NCI-H748 (cell line): Measurements from ENCODE around the gene ZCCHC7.

Experiments used
- DNase-seq: peaks from one replicate; lab custom pipeline; 2025; ENCODE audit not compliant: unreplicated experiment; lab: John Stamatoyannopoulos, UW

ZCCHC7 gene

GRCh38 chr9:37248651-37249163, 128.3 kb downstream of the ZCCHC7 start:
- DNase-seq, result no peak

- peak; percentile 61 for DNase-seq
Observed at GRCh38 chr9:37251452-37251851, 131.1 kb downstream of the ZCCHC7 start.

- DNase-seq, result no peak
Observed at GRCh38 chr9:37253377-37253937, 133.1 kb downstream of the ZCCHC7 start.

- DNase-seq, result no peak
Observed at GRCh38 chr9:37255187-37255586, 134.8 kb downstream of the ZCCHC7 start.

GRCh38 chr9:37255944-37256862, 135.8 kb downstream of the ZCCHC7 start:
- no peak for DNase-seq

- DNase-seq, result no peak
Observed at GRCh38 chr9:37259951-37260350, 139.6 kb downstream of the ZCCHC7 start.

- peak; percentile 26 for DNase-seq
Observed at GRCh38 chr9:37262410-37262809, 142.0 kb downstream of the ZCCHC7 start.

- DNase-seq, result no peak
Observed at GRCh38 chr9:37264539-37264938, 144.2 kb downstream of the ZCCHC7 start.

GRCh38 chr9:37266630-37267029, 146.3 kb downstream of the ZCCHC7 start:
- DNase-seq, result no peak

GRCh38 chr9:37269221-37269620, 148.8 kb downstream of the ZCCHC7 start:
- DNase-seq, result no peak

- DNase-seq, result no peak
Observed at GRCh38 chr9:37271679-37272078, 151.3 kb downstream of the ZCCHC7 start.

GRCh38 chr9:37273595-37273994, 153.2 kb downstream of the ZCCHC7 start:
- DNase-seq, result no peak

GRCh38 chr9:37281541-37281940, 161.2 kb downstream of the ZCCHC7 start:
- DNase-seq, result no peak

- no peak for DNase-seq
Observed at GRCh38 chr9:37283730-37284325, 163.5 kb downstream of the ZCCHC7 start.

GRCh38 chr9:37284636-37285035, 164.3 kb downstream of the ZCCHC7 start:
- DNase-seq, result no peak

- peak; percentile 5 for DNase-seq
Observed at GRCh38 chr9:37286530-37287175, 166.3 kb downstream of the ZCCHC7 start.

GRCh38 chr9:37287317-37287716, 166.9 kb downstream of the ZCCHC7 start:
- no peak for DNase-seq

GRCh38 chr9:37289631-37290030, 169.3 kb downstream of the ZCCHC7 start:
- no peak for DNase-seq

GRCh38 chr9:37290366-37290939, 170.1 kb downstream of the ZCCHC7 start:
- no peak for DNase-seq

- no peak for DNase-seq
Observed at GRCh38 chr9:37290940-37291485, 170.6 kb downstream of the ZCCHC7 start.
